Cerebellar nuclear complex (tissue), 1 donor: Measurements from ENCODE around the gene COLEC12.

ENCODE experiments used
- DNase-seq, 2 experiments: peaks; one replicate each; lab custom pipeline; 2025; lab: John Stamatoyannopoulos, UW

The COLEC12 gene

DNA sequence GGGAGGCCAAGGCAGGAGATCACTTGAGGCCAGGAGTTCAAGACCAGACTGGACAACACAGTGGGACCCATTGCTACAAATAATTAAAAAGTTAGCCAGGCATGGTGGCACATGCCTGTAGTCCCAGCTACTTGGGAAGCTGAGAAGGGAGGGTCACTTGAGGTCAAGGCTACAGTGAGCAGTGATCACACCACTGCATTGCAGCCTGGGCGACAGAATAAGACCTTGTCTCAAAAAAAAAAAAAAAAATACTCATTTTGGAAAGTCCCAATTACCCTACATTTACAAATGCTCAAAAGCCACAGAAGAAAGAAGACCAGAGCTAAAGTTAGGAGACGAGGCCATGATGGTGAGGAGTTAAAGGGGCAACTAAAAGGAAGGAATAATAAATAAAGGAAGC is 61.9 kb downstream of the COLEC12 start:
- no peak for DNase-seq

DNA sequence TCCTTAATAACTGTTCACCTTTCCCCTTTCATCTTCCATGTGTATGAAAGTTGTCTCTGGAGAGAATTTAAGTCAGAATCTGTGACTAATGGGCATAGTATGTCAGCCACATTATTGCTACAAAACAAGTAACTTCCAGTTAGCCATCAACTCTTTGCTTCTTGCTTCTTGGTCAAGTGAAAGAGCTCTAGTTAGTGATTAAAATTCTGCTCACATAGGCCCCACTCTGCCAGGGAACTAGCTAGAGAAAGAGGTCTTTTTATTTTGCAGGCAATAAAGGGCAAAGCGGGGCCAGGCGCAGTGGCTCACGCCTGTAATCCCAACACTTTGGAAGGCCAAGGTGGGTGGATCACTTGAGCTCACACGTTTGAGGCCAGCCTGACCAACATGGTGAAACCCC is 64.6 kb downstream of the COLEC12 start:
- DNase-seq = no peak

DNA sequence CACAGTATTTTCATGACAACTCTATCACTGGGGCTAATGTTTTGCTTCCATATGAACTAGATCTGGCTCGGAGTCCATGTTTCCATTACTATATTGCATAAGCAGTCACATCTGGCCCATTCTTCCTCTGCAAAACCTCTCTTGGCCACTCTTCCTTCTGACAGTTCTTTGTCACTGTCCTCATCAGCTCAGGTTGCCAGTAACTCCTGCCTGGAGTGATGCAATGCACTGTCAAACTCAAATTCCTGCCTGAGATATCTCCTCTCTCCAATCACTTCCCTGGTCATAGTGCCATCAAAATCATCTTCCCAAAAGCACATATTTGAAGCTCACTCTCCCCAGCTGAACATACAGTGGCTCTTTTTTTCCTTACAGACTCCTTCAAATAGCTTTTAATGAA is 66.1 kb downstream of the COLEC12 start:
- no peak for DNase-seq

DNA sequence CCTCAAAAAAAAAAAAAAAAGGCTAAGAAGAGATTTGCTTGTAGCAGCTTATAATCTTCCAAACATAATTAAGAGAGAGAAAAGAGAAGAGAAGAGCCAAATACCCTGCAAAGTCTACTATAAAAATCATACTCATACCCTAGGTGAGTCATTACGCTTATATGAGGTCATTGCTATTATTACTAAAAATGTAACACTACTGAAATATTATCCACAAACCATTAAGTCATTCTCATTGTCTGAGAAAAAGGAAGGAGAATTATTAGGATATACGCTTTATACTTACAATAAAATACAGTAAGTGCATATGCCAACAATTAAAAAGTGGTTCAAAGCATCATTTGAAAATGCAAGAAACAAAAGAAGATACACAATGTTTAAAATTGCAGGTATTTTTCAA is 66.5 kb downstream of the COLEC12 start:
- no peak for DNase-seq

DNA sequence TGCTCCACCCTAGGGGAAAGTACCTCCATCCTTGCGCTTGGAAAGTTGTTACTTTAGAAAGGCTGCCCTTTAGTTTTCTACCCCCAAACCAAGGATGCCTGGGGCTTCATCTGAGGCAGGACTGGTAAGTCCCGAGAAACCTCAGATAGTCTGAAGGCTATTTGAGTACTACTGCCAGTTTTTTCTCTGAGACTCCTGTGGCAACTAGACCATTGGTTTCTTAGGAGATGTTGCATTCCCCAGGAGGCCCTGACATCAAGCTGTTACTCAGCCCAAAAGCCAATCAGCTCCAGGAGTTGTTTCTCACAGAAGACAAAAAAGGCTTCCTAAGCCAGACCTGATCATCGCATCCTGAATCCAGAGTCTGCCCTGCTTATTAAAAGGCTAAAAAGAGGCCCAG is 67.2 kb downstream of the COLEC12 start:
- no peak for DNase-seq

GRCh38 chr18:432791-433190 is 67.7 kb downstream of the COLEC12 start:
- no peak for DNase-seq

DNA sequence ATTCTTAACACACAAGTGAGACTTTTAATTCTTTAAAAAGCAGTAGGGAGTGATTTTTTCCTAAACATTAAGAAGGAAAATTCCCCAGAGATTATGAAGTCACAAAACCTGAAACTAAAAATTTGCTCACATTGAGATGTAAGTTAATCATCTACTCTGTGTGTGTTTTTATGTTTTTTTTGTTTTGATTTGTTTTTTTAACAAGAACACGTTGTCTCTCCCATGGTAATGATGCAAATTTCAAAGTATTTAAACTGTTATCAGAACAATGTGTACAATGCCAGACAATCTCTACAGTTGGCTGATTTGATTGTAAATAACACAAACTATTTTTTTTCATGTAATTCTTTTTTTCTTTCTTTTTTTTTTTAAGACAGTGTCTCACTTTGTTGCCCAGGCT is 71.5 kb downstream of the COLEC12 start:
- DNase-seq = no peak

- DNase-seq = no peak
Observed at GRCh38 chr18:427005-427404, 73.5 kb downstream of the COLEC12 start.

DNA sequence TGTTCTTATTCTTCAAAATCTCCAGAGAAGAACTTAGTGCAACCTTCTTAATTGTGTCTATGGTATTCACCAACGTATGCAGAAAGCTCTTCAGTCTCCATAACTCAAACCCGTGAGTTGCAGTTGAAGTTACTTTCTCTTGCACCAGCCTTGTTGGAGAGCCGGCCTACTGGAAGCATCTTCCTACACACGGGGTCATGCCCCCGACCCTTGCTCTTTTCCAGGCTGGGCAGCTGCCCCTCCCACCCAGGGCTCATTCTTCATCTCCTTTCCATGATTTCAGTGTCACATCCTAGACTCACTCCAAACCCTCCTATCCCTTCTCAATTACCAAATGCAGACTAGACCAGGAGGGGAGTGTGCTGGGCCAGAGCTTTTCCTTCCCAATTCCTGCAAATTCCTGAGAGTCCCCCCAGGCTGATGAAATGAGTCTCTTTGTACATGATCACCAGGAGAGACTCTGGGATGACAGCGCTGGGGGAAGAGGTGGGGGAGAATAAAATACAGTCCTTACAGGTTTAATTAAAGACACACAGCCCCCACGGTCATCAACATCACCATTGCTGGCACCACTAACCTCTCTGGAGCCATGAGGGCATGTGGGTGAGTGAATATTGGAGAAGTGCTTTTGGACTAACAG is 75.3 kb downstream of the COLEC12 start:
- no peak for DNase-seq

DNA sequence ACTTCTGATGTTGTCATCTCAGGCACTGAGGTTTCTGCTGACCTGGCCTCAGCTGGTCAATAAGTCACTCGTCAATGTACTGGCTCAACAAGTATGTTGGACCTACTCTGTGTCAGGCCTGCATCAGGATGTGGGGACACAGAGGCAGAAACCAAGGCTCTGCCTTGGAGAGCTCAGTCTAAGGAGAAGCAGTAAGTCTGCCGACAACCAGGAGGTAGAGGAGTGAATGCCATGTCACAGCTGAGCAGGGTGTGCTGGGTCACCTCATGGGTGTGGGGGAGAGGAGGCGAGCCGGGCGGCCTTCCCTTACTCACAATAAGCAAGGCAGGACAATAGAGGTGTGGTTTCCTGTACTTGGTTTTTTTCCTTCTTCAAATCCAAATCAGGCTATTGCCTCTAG is 75.8 kb downstream of the COLEC12 start:
- no peak for DNase-seq

DNA sequence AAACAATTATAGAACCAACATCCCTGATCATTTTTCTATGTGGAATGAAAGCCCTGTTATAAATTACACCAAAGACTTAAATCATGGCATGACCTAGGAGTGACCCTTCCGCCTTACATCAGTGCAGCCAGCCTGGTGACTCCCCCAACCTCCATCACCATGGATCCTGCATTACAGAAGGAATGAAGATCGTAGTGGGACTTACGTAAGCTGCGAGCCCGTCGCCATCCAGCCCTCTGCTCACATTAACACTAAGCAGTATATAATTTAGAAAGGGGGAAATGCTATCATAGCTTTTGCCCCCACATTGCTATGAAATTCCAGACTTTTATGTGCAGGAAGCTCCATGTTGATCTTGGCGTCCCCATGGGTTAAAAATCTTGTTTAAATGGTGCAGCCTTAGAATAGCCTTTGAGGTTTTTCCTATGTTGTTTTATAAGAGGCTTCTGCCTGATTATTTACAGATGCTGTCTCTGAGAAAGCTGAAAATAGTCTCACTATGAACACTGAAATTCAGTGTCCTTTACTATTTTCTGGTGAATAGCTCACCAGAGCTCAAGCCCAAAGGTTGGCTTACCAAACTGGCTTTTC is 76.3 kb downstream of the COLEC12 start:
- no peak for DNase-seq

DNA sequence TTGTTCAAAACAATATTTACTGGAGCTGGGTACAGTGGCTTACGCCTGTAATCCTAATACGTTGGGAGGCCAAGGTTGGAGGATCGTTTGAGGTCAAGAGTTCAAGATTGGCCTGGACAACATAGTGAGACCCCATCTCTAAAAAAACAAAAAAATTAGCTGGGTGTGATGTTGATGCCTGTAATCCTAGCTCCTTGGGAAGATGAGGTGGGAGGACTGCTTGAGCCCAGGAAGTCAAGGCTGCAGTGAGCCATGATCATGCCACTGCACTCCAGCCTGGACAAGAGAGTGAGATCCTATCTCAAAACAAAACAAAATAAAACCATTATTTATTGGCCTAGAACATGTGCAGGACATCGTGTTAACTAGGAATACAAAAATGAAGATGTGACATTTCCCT is 77.5 kb downstream of the COLEC12 start:
- no peak for DNase-seq

DNA sequence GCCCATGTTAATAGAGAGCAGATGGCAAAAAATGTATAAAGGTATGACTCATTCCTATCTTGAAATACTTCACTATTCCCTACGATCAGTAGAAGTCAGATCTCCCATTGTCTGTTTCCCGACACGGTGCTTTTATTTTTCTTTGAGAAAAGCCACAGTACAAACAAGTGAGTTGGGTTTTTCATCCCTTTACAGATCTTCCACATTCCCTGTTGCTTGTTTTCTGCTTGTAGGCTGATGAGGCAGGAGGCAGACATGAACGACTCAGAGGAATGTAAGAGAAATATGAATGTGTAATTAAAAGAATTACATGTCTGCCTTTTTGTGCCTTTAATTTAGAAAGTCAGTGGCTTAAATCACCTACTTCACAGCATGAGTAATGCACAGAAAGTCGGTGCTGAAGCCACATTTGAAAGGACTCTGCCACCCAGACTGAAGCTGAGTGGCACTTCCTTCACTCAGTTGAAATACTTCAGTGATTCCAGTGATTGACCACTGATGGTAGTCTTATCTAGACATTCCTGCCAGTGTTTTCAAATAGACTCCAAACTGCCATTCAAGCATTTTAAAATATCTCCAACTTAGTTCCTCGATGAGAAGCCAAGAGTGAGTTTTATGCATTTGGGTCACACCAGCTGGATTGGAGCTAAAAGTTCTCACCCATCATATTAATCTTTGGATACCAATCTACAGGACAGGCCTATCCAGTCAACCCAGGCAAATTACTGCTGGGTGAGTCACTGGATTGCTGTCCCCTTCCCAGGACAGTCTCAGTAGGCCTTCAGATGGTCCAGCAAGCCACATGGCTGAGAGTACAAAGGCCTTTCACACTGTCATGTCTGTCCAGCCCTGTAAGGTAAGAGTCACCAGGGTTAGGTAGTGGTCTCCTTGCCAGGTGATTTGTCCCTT is 79.0 kb downstream of the COLEC12 start:
- DNase-seq = no peak

DNA sequence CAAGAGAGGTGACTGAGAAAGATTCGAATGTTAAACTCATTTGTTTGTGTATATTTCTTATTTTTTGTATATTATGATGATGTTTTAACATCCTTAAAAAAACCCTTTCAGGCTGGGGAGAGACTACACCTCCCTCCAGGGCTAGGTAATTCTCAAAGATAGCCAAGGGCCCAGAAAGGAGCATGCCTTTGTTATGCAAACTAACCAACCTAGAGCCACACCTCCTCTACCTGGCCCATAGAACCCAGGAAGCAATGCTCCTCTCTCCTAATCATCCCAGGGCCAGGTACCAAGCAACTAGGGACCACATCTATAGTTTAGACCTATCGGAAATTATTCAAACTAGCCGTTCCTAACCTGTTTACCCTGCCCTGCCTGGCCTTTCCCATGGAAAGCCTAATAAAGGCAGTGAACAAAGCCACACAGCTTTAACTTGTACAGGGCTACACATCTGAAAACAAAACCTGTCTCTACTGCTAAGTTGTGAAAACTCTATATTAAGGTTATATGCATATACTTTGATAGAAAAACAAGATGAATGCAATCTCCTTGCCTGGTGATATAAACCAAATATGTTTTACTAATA is 79.7 kb downstream of the COLEC12 start:
- no peak for DNase-seq

GRCh38 chr18:419541-420175 is 80.8 kb downstream of the COLEC12 start:
- DNase-seq = no peak

DNA sequence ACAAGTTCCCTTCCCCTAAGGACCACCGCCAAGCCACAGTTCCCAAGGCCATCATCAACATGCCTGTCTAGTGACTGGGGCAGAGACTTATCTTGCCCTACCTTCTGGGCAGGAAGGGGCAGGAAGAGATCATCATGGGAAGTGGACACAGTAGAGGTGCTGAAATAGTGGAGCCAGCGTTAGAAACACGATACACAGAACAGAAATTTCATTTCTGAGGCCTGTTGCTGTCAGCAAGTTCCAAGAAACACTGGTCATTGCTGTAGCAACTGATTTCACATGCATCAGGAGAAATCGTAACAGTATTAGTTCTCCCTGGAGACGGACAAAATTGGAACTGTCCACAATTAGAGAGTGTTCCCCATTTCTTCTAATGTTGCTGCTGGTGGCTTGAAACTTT is 83.0 kb downstream of the COLEC12 start:
- DNase-seq = no peak

GRCh38 chr18:416930-417329 is 83.6 kb downstream of the COLEC12 start:
- no peak for DNase-seq

DNA sequence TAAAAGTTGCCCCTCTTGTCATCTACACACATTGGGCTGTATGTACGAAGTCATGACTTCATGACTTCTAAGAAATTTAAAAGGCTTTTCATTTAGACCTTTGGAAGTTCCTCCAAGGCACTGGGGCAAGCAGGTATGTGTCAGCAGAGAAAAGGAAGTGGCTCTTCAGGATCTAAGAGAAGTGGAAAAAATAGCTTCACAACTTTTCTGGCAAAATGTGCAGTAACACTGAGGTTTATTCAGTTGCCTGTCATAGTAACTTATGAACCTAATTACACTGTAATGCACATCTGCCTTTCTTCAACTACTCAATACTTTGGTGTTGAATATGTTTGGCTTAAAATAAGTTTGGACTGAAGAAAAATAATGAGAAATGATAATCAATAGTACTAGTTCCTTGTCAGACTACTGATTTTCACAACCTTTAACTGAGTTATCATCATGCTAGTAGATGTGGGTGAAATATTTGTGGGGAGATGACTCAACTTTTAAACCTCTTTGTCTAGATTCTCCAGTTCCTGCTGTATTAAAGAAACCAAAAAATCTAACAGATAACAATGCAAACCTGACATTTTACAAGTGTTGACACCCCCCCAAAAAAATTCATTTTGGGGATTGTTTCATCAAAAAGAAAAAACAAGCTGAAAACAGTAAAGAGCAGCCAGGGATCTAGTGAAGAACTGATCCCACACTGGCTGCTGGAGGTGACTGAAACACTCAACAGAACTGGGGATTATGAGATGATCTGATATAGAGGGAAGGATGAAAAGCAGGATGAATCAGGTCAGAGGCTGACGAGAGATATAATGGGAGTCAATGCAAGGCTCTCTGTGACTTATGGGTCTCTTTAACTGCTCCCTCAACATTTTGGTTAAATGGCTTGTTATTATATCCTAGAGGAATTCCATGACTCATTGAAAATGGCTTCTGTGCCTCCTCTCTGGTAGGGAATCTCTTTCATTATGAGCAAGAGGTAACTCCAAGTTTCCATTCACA is 84.6 kb downstream of the COLEC12 start:
- DNase-seq = no peak

DNA sequence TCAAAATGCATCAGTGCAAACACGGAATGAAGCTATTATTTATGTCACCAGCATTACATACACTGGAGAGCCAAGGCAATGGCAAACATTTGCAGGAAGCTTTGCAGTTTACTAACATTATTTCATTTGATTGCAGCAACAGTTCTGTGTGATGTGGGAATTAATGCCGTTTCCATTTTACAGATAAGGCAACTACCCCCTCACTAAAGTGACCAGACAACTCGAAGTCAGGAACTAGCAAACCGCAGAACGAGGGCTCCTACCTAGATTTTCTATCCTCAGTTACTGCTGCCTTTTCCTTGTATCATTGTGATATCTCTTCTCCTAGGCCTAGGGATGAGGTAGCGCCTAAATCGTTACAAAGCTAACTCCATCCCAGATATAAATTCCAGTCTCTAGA is 85.5 kb downstream of the COLEC12 start:
- no peak for DNase-seq

- no peak for DNase-seq
Observed at GRCh38 chr18:413233-413632, 87.3 kb downstream of the COLEC12 start.

DNA sequence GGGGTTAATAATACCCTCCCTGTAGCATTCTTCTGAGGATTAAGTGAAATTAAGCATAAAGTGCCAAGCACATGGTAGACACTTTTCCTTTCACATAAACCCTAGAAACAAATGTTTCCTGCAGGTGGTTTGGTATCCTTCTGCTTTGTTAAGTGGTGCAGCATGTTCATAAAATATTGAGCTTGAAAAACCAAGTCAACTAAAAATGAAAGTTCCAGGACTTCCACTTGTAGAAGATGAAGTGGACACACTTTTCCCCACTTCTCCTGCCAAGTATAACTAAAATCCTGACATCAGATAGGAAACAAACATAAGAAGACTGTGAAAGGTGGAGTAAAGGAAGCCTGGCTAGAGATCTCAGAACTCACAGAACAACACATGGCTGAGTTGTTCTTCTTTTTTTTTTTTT is 90.5 kb downstream of the COLEC12 start:
- DNase-seq = no peak
